SK-N-SH (cell line): ENCODE results near the gene MMP19. TPM values are rescaled to one million over a fixed set of nuclear protein-coding genes. Genes with fewer than 3 reads are reported as not detected.

Experiments used
- CTCF ChIA-PET: fragments of 300-600, 350-600 bp; formaldehyde crosslinking; extraction: SDS; loops from one replicate; lab custom pipeline; 2021; lab: Yijun Ruan, JAX
- POLR2A ChIA-PET: fragments of 350-600 bp; sonication (Branson Sonifier 250); formaldehyde crosslinking; extraction: SDS; loops from one replicate; lab custom pipeline; 2020; ENCODE audit warnings: antibody characterized with exemption, inconsistent platforms; lab: Yijun Ruan, JAX
- DNase-seq: peaks from one replicate; pipeline ENCODE4 v3.0.0; 2012
- H2AFZ ChIP-seq: fragments of 200-600 bp; sonication (generic); 2 replicates; pipeline ENCODE4 v1.8.1; 2016; ENCODE audit warnings: antibody characterized with exemption, mild to moderate bottlenecking, low read depth
- H3F3A ChIP-seq: fragments of 200-600 bp; sonication (generic); replicated peaks from 2 replicates; pipeline ENCODE3; 2016; ENCODE audit warnings: antibody characterized with exemption, mild to moderate bottlenecking; ENCODE audit not compliant: insufficient read depth
- H3K27ac ChIP-seq, 2 experiments: fragments of 200-500 bp in 1 of 2; fragments of 200-600 bp in 1 of 2; sonication (Bioruptor generic) in 1 of 2; sonication (generic), shearing (Covaris generic) in 1 of 2; 2 replicates each; pipeline versions ENCODE4 v1.5.1 to v1.6.1; 2014 to 2016; ENCODE audit warnings: low read depth in 2 of 2, inconsistent platforms in 1 of 2, low read length in 1 of 2, mild to moderate bottlenecking in 1 of 2, mixed read lengths in 1 of 2
- H3K27me3 ChIP-seq: fragments of 200-600 bp; sonication (generic), shearing (Covaris generic); 2 replicates; pipeline ENCODE4 v1.6.1; 2016; ENCODE audit warnings: mixed run types; ENCODE audit not compliant: insufficient read depth
- H3K36me3 ChIP-seq, 2 experiments: fragments of 200-500 bp in 1 of 2; fragments of 200-600 bp in 1 of 2; sonication (Bioruptor generic) in 1 of 2; sonication (generic) in 1 of 2; replicated peaks in 1 of 2; 2 replicates each; pipeline versions ENCODE3 to v1.5.1; 2014 to 2016; ENCODE audit warnings: low read length in 1 of 2, mild to moderate bottlenecking in 1 of 2; ENCODE audit not compliant: insufficient read depth in 2 of 2, control insufficient read depth in 1 of 2
- H3K4me1 ChIP-seq, 2 experiments: fragments of 200-500 bp in 1 of 2; fragments of 200-600 bp in 1 of 2; sonication (Bioruptor generic) in 1 of 2; sonication (generic), shearing (Covaris generic) in 1 of 2; 2 replicates each; pipeline versions ENCODE4 v1.5.1 to v1.6.1; 2014 to 2016; ENCODE audit warnings: low read depth in 1 of 2, low read length in 1 of 2, mixed run types in 1 of 2; ENCODE audit not compliant: insufficient read depth in 2 of 2, control insufficient read depth in 1 of 2
- H3K4me2 ChIP-seq: fragments of 200-600 bp; sonication (generic), shearing (Covaris generic); 2 replicates; pipeline ENCODE4 v1.6.1; 2017; ENCODE audit warnings: mixed run types
- H3K4me3 ChIP-seq, 2 experiments: fragments of 200-500 bp in 1 of 2; fragments of 200-600 bp in 1 of 2; sonication (Bioruptor generic) in 1 of 2; sonication (generic), shearing (Covaris generic) in 1 of 2; 2 replicates each; pipeline versions ENCODE4 v1.5.1 to v1.8.1; 2014 to 2016; ENCODE audit warnings: low read depth in 2 of 2, inconsistent platforms in 1 of 2, low read length in 1 of 2, mild to moderate bottlenecking in 1 of 2, mixed read lengths in 1 of 2, moderate library complexity in 1 of 2
- H3K79me2 ChIP-seq: fragments of 200-600 bp; sonication (generic); 2 replicates; pipeline ENCODE4 v1.8.1; 2017; ENCODE audit warnings: mild to moderate bottlenecking; ENCODE audit not compliant: insufficient read depth
- H3K9ac ChIP-seq: fragments of 200-600 bp; sonication (generic); 2 replicates; pipeline ENCODE4 v1.6.1; 2017; ENCODE audit warnings: mixed run types
- H3K9me2 ChIP-seq: fragments of 200-600 bp; sonication (generic); 2 replicates; pipeline ENCODE4 v1.6.1; 2017; ENCODE audit warnings: mixed run types
- H3K9me3 ChIP-seq: fragments of 200-600 bp; sonication (generic); 2 replicates; pipeline ENCODE4 v1.6.1; 2017; ENCODE audit warnings: mixed run types, mild to moderate bottlenecking, moderate library complexity
- H4K20me1 ChIP-seq: fragments of 200-600 bp; sonication (generic); 2 replicates; pipeline ENCODE4 v1.6.1; 2017; ENCODE audit warnings: mild to moderate bottlenecking, mixed run types; ENCODE audit not compliant: insufficient read depth
- CTCF ChIP-seq: fragments of 200-600 bp; sonication (generic); IDR thresholded peaks from 2 replicates; pipeline ENCODE4 v1.6.1; 2017; ENCODE audit warnings: antibody characterized with exemption, mild to moderate bottlenecking, moderate library complexity
- ELF1 ChIP-seq: IDR thresholded peaks from 2 replicates; pipeline ENCODE4 v1.4.0; 2012
- EP300 ChIP-seq, 2 experiments: IDR thresholded peaks; 2 replicates each; pipeline versions ENCODE4 v1.4.0 to v1.6.1; 2012; ENCODE audit warnings: borderline replicate concordance in 1 of 2, low read depth in 1 of 2, low read length in 1 of 2
- EZH2phosphoT487 ChIP-seq: fragments of 200-600 bp; sonication (generic); IDR thresholded peaks from 2 replicates; pipeline ENCODE4 v1.6.1; 2017; ENCODE audit warnings: low read depth, mixed run types, mild to moderate bottlenecking, antibody characterized with exemption, moderate library complexity, borderline replicate concordance
- FOSL2 ChIP-seq: IDR thresholded peaks from 2 replicates; pipeline ENCODE4 v1.4.0; 2012; ENCODE audit warnings: low read depth, mild to moderate bottlenecking, moderate library complexity, borderline replicate concordance
- FOXJ3 ChIP-seq: sonication (generic); formaldehyde crosslinking; IDR thresholded peaks from 2 replicates; pipeline ENCODE4 v1.5.1; 2020; ENCODE audit warnings: mild to moderate bottlenecking, missing genetic modification reagents
- FOXM1 ChIP-seq: IDR thresholded peaks from 2 replicates; pipeline ENCODE4 v1.4.0; 2012; ENCODE audit warnings: low read depth, mild to moderate bottlenecking
- JUND ChIP-seq: IDR thresholded peaks from 2 replicates; pipeline ENCODE4 v1.4.0; 2012
- MXI1 ChIP-seq: IDR thresholded peaks from 2 replicates; pipeline ENCODE4 v1.6.1; 2012; ENCODE audit warnings: mild to moderate bottlenecking, low read depth, low read length, improper control_type of control experiment
- NRF1 ChIP-seq: IDR thresholded peaks from 2 replicates; pipeline ENCODE4 v1.6.1; 2012; ENCODE audit warnings: low read depth, mild to moderate bottlenecking, low read length
- PBX3 ChIP-seq: IDR thresholded peaks from 2 replicates; pipeline ENCODE4; 2012
- POLR2AphosphoS5 ChIP-seq: IDR thresholded peaks from 2 replicates; pipeline ENCODE4 v1.6.1; 2012; ENCODE audit warnings: low read depth, low read length
- RCOR1 ChIP-seq: fragments of 150-350 bp; IDR thresholded peaks from 2 replicates; pipeline ENCODE4 v1.6.1; 2017; ENCODE audit warnings: antibody characterized with exemption, low read length
- REST ChIP-seq: IDR thresholded peaks from 2 replicates; pipeline ENCODE4 v1.6.1; 2012; ENCODE audit warnings: mild to moderate bottlenecking, low read depth, low read length, moderate library complexity
- RFX5 ChIP-seq: IDR thresholded peaks from 2 replicates; pipeline ENCODE4 v1.6.1; 2012; ENCODE audit warnings: mild to moderate bottlenecking, improper control_type of control experiment, low read length
- RXRA ChIP-seq: IDR thresholded peaks from 2 replicates; pipeline ENCODE4 v1.4.0; 2012; ENCODE audit warnings: low read depth, mild to moderate bottlenecking, borderline replicate concordance
- SMC3 ChIP-seq: IDR thresholded peaks from 2 replicates; pipeline ENCODE4 v1.6.1; 2012; ENCODE audit warnings: low read depth, low read length, improper control_type of control experiment
- TAF1 ChIP-seq: IDR thresholded peaks from 2 replicates; pipeline ENCODE4 v1.6.1; 2012; ENCODE audit warnings: low read depth, mild to moderate bottlenecking, low read length, moderate library complexity, borderline replicate concordance
- TCF12 ChIP-seq: IDR thresholded peaks from 2 replicates; pipeline ENCODE4 v1.4.0; 2012
- TEAD4 ChIP-seq: IDR thresholded peaks from 2 replicates; pipeline ENCODE4 v1.4.0; 2012; ENCODE audit warnings: mild to moderate bottlenecking, borderline replicate concordance; ENCODE audit not compliant: insufficient read depth
- USF2 ChIP-seq: fragments of 150-350 bp; IDR thresholded peaks from 2 replicates; pipeline ENCODE4 v1.6.1; 2017; ENCODE audit warnings: antibody characterized with exemption, low read length, low read depth, borderline replicate concordance
- YY1 ChIP-seq: IDR thresholded peaks from 2 replicates; pipeline ENCODE4 v1.4.0; 2012; ENCODE audit warnings: low read depth, mild to moderate bottlenecking
- WGBS: methylation state at CpG from one replicate; pipeline ENCODE4 v1.1.6; 2017; ENCODE audit warnings: low lambda C conversion rate; 5-methylcytosine and 5-hydroxymethylcytosine counted together
- polyA plus RNA-seq, 3 experiments: library from polyadenylated mRNA; depleted of rRNA; stranded (reverse); fragments of >200 nt; gene quantifications; 2 replicates each; pipeline ENCODE4 v1.2.3, GENCODE V29; 2012
- TF ChIP-seq, protein P1 (sequence below): fragments of 150-350 bp; IDR thresholded peaks from 2 replicates; pipeline ENCODE4 v1.6.1; 2016; ENCODE audit warnings: mild to moderate bottlenecking, low read depth, low read length
- TF ChIP-seq, protein P2 (sequence below): IDR thresholded peaks from 2 replicates; pipeline ENCODE4 v1.4.0; 2012; ENCODE audit warnings: low read depth

The MMP19 gene
- polyA plus RNA-seq, 1 of the 3 experiments (the other 2 are of a cell fraction), result 5.7 TPM

DNA sequence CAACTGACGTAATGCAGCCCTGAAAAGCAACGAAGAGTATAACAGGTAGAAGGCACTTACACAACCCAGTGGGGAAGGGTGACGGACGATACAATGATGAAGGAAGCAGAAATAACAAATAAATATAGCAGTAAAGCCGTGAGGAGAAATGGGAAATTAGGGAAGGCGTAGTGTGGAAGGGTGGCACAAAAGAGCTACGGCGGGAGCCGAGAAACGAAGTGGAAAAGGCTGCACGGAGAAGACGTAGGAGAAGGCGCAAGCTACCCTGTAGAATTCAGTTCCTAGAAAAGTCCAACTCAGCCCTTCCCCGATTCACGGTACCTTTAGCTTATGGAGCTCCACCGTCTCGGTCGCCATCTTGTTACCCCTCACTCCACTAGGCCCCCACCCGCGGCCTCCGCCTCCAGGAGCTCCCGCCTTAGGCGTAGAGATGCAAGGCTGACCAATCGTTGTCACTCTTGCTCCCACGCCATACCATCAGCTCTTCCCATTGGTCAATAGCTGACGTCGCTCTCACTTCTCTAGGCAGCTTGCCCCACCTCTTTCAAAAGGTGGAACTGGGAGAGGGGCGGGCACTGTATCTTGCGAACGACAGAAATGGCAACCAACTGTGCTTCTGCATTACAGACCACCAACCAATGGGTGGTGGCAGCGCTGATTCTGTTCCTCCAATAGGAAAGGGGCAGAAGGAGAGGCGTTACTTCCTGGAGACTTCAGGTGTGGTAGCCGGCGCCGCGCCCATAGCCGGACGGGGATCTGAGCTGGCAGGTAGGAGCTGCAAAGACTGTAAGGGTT, 25.2 kb downstream of the MMP19 start, which contains the start of the genes ORMDL2 and SARNP:
Gene ORMDL2 (plus strand): TSS at position 697 of the 795 bp plus-strand sequence. CDS start 959 bp downstream, outside the sequence.
Gene SARNP (minus strand): TSS at position 380 of the 795 bp plus-strand sequence. CDS start 23 bp downstream, at position 357.
- DNase-seq, result peak; percentile 91
- Histone ChIP-seq H3K9ac (peak within 1 kb of the TSS; percentile 92), H4K20me1 (peaks cover 34% of the 10 kb centered on the region; the same call in 1 of the 2 replicates), H3K9me3 (no peaks in the 10 kb centered on the region), H3K79me2 (peaks cover 68% of the 10 kb centered on the region), H3F3A (peaks cover 21% of the 10 kb centered on the region), H3K27me3 (no peaks in the 10 kb centered on the region), H3K27ac (peak within 1 kb of the TSS; percentile 76 to 85), H3K4me2 (peak within 1 kb of the TSS; percentile 89), H3K9me2 (no peaks in the 10 kb centered on the region), H2AFZ (peak within 1 kb of the TSS; percentile 79), H3K4me3 (peak within 1 kb of the TSS; percentile 87 to 96), H3K36me3 (peaks cover 37 to 62% of the 10 kb centered on the region in 2 experiments), H3K4me1 (peaks cover 8 to 11% of the 10 kb centered on the region in 2 experiments)
- ChIA-PET CTCF (interaction anchor here (0.8 to 15.0 kb wide), 11 partner anchors 9 to 158 kb away, joined by 3 to 105 read pairs (median 4); partner anchors contain the start of gene DNAJC14), POLR2A (interaction anchor here (0.7 to 2.7 kb wide), 13 partner anchors 8 to 156 kb away, joined by 3 to 54 read pairs (median 6); partner anchors contain the start of genes CD63, DGKA, DNAJC14 and PYM1)
- under 1% methylated on average over 37 of the region's 38 CpGs for WGBS
- TF ChIP-seq TCF12 (no peak; the same call in 1 of the 2 replicates), FOSL2 (no peak), SMC3 (no peak), EP300 (IDR thresholded peaks at IDR 0.05; ENCODE audit: borderline replicate concordance in 1 of 2, low read depth in 1 of 2, low read length in 1 of 2) (no peak), JUND (no peak; the same call in 1 of the 2 replicates), TEAD4 (no peak), EZH2phosphoT487 (no peak), TAF1 (peak; percentile 82), FOXJ3 (CRISPR knock-in tag) (no peak), REST (no peak), ELF1 (peak; percentile 75), POLR2AphosphoS5 (peak; percentile 76), CTCF (no peak), MXI1 (no peak), FOXM1 (no peak), PBX3 (peak; percentile 99), RCOR1 (no peak), RXRA (no peak), RFX5 (peak; percentile 73), YY1 (peak; percentile 93), NRF1 (no peak), USF2 (no peak)
- TF ChIP-seq, protein P1, sequence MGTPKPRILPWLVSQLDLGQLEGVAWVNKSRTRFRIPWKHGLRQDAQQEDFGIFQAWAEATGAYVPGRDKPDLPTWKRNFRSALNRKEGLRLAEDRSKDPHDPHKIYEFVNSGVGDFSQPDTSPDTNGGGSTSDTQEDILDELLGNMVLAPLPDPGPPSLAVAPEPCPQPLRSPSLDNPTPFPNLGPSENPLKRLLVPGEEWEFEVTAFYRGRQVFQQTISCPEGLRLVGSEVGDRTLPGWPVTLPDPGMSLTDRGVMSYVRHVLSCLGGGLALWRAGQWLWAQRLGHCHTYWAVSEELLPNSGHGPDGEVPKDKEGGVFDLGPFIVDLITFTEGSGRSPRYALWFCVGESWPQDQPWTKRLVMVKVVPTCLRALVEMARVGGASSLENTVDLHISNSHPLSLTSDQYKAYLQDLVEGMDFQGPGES, result peak; percentile 86
- TF ChIP-seq, protein P2, sequence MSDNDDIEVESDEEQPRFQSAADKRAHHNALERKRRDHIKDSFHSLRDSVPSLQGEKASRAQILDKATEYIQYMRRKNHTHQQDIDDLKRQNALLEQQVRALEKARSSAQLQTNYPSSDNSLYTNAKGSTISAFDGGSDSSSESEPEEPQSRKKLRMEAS, result peak; percentile 58
